ENCODE results near the gene SH3BP4. TPM values are rescaled to one million over a fixed set of nuclear protein-coding genes. Genes with fewer than 3 reads are reported as not detected.

SH3BP4 gene
- polyA plus RNA-seq, 1 donor (not counting 4 experiments of a cell fraction or from before 2014, with no cell fraction given): 50.4 TPM

GRCh38 chr2:235077046-235077445 lies 125.2 kb downstream of the SH3BP4 start:
- H3K9me1 ChIP-seq (ENCODE audit: control insufficient read depth, extremely low read depth, insufficient read depth, low read length): no peaks in the 10 kb centered on the region
- no peak overlapping the region for H2AFZ ChIP-seq (ENCODE audit: control insufficient read depth, low read length)
- H3K79me2 ChIP-seq (ENCODE audit: control insufficient read depth, insufficient read depth, low read length): no peaks in the 10 kb centered on the region
- H3K27me3 ChIP-seq (ENCODE audit: control insufficient read depth, extremely low read depth, insufficient read depth, low read length): peaks cover 3% of the 10 kb centered on the region
- dilution Hi-C loops (cut with MboI; ENCODE audit: extremely low pct_ligation_motif_present, low sequenced_read_pairs): no loop called here
- H3K4me2 ChIP-seq (ENCODE audit: control insufficient read depth, extremely low read depth, insufficient read depth, low read depth, low read length): no peak overlapping the region
- H3K36me3 ChIP-seq (ENCODE audit: control insufficient read depth in 2 of 2, extremely low read depth in 1 of 2, insufficient read depth in 2 of 2, low read length in 2 of 2): no peaks in the 10 kb centered on the region
- H3K27ac ChIP-seq (ENCODE audit: control insufficient read depth, insufficient read depth, low read length): no peak overlapping the region
- no peaks in the 10 kb centered on the region for H3K9me3 ChIP-seq (ENCODE audit: control insufficient read depth, low read depth, low read length)
- TF ChIP-seq CTCF (optimal IDR thresholded peaks at IDR 0.05 in 1 of 3, IDR thresholded peaks at IDR 0.05 in 1 of 3, conservative IDR thresholded peaks at IDR 0.05 in 1 of 3; ENCODE audit: extremely low read depth in 1 of 3, insufficient read depth in 2 of 3, low read length in 3 of 3) (no peak), EZH2 (IDR thresholded peaks at IDR 0.05; ENCODE audit: low read length) (no peak)
- no peak overlapping the region for H3K9ac ChIP-seq (ENCODE audit: control insufficient read depth, extremely low read depth, insufficient read depth, low read length)
- H3K4me1 ChIP-seq (ENCODE audit: control insufficient read depth, extremely low read depth, insufficient read depth, low read length): no peaks in the 10 kb centered on the region
- no peaks in the 10 kb centered on the region for H4K20me1 ChIP-seq (ENCODE audit: control insufficient read depth, extremely low read depth, insufficient read depth, low read length)
- no peak for FAIRE-seq
- H3K4me3 ChIP-seq (ENCODE audit: control insufficient read depth in 2 of 3, extremely low read depth in 1 of 3, insufficient read depth in 2 of 3, low read depth in 1 of 3, low read length in 3 of 3): no peak overlapping the region
- no peak for DNase-seq (ENCODE audit: low read depth, low spot score)

GRCh38 chr2:235078182-235078581 lies 126.4 kb downstream of the SH3BP4 start:
- DNase-seq (ENCODE audit: low read depth, low spot score) (no peak), FAIRE-seq (no peak)
- Histone ChIP-seq H3K4me3 (ENCODE audit: control insufficient read depth in 2 of 3, extremely low read depth in 1 of 3, insufficient read depth in 2 of 3, low read depth in 1 of 3, low read length in 3 of 3) (no peak overlapping the region), H3K4me2 (ENCODE audit: control insufficient read depth, extremely low read depth, insufficient read depth, low read depth, low read length) (no peak overlapping the region), H2AFZ (ENCODE audit: control insufficient read depth, low read length) (no peak overlapping the region), H3K9me3 (ENCODE audit: control insufficient read depth, low read depth, low read length) (no peaks in the 10 kb centered on the region), H3K9me1 (ENCODE audit: control insufficient read depth, extremely low read depth, insufficient read depth, low read length) (no peaks in the 10 kb centered on the region), H4K20me1 (ENCODE audit: control insufficient read depth, extremely low read depth, insufficient read depth, low read length) (no peaks in the 10 kb centered on the region), H3K36me3 (ENCODE audit: control insufficient read depth in 2 of 2, extremely low read depth in 1 of 2, insufficient read depth in 2 of 2, low read length in 2 of 2) (no peaks in the 10 kb centered on the region), H3K79me2 (ENCODE audit: control insufficient read depth, insufficient read depth, low read length) (no peaks in the 10 kb centered on the region), H3K27me3 (ENCODE audit: control insufficient read depth, extremely low read depth, insufficient read depth, low read length) (peaks cover 3% of the 10 kb centered on the region), H3K27ac (ENCODE audit: control insufficient read depth, insufficient read depth, low read length) (no peak overlapping the region), H3K9ac (ENCODE audit: control insufficient read depth, extremely low read depth, insufficient read depth, low read length) (no peak overlapping the region), H3K4me1 (ENCODE audit: control insufficient read depth, extremely low read depth, insufficient read depth, low read length) (no peaks in the 10 kb centered on the region)
- no peak for TF ChIP-seq CTCF (optimal IDR thresholded peaks at IDR 0.05 in 1 of 3, IDR thresholded peaks at IDR 0.05 in 1 of 3, conservative IDR thresholded peaks at IDR 0.05 in 1 of 3; ENCODE audit: extremely low read depth in 1 of 3, insufficient read depth in 2 of 3, low read length in 3 of 3)
- TF ChIP-seq EZH2 (IDR thresholded peaks at IDR 0.05; ENCODE audit: low read length): no peak
- dilution Hi-C loops (cut with MboI; ENCODE audit: extremely low pct_ligation_motif_present, low sequenced_read_pairs): no loop called here
